Measurements from ENCODE around the gene LRP1. TPM values are rescaled to one million over a fixed set of nuclear protein-coding genes. Genes with fewer than 3 reads are reported as not detected.
A peak's percentile ranks its signal among the peaks of the same experiment; 100 is the strongest.

The LRP1 gene
- total and polyA plus RNA-seq, 2 of the 13 experiments (the other 11 are each of a cell fraction or from before 2014, with no cell fraction given): 14.7 to 30.8 TPM

DNA sequence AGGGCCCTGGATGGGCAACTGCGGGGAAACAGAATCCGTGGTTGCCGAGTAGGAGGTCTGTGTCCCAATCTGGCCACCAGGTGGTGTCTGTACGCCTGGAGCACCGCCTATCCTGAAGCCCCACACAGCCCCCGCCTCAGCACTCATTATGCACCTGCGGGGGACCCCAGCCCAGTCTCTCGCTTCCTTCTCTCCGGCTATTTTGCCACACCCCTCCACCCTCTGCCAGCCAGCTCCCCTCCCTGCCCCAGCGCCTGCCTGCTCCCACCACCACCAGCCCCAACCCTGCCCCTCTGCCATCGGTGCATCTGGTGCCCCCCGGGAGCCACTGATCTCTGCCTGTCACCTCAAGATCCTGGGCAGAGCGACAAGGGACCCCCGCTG is 86.1 kb downstream of the LRP1 start (continued):
- no peak for TF ChIP-seq ZNF503 (CRISPR knock-in tag; IDR thresholded peaks at IDR 0.05)
- no peak for TF ChIP-seq ZNF333 (CRISPR knock-in tag; IDR thresholded peaks at IDR 0.05; ENCODE audit: borderline replicate concordance)
- TF ChIP-seq DMAP1 (CRISPR knock-in tag; IDR thresholded peaks at IDR 0.05): no peak
- no peak for TF ChIP-seq POGK (CRISPR knock-in tag; conservative IDR thresholded peaks at IDR 0.05)
- TF ChIP-seq ETV6 (CRISPR knock-in tag; conservative IDR thresholded peaks at IDR 0.05): no peak
- no peak for TF ChIP-seq HIVEP1 (CRISPR knock-in tag; IDR thresholded peaks at IDR 0.05)

DNA sequence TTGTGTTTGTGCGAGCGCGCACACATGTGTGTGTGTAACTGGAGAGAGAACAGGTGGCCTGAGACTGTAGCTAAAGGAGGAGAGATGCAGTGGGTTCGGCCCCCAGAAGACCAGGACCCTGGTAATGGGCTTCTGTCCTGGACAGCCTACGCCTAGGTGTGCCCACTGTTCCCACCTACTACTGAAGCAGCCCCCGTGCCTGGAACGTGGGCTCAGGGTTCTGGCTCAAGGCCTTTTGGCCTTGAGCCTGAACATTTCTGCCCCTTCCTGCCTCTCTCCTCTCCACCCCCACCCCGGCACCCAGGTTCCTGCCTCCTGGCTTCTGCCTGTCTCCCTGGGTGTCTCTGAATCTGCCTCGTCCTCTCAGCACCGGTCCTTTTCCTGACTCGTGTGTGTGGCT is 86.8 kb downstream of the LRP1 start:
- 20% methylated on average over 7 of the region's 11 CpGs for WGBS (ENCODE audit: low lambda C conversion rate)
- FAIRE-seq: no peak
- Histone ChIP-seq H3K36me3 (replicated peaks in 1 of 2; ENCODE audit: control insufficient read depth in 1 of 2, insufficient read depth in 2 of 2, low read length in 2 of 2) (peaks cover 12 to 23% of the 10 kb centered on the region in 2 experiments; a peak in 4 of 5 replicates), H3K4me1 (ENCODE audit: insufficient read depth, low read length) (peaks cover 37% of the 10 kb centered on the region), H2AFZ (ENCODE audit: low read length) (no peak overlapping the region), H3K4me3 (replicated peaks in 1 of 3; ENCODE audit: insufficient read depth in 1 of 3, low read depth in 2 of 3, low read length in 3 of 3) (no peak overlapping the region), H3K9me3 (ENCODE audit: low read length) (no peaks in the 10 kb centered on the region), H3K4me2 (ENCODE audit: low read depth, low read length) (no peak overlapping the region), H3K9ac (ENCODE audit: insufficient read depth, low read depth, low read length) (no peak overlapping the region), H3K27me3 (ENCODE audit: control insufficient read depth in 1 of 2, insufficient read depth in 2 of 2, low read length in 2 of 2) (peaks cover 17 to 52% of the 10 kb centered on the region in 2 experiments), H3K27ac (ENCODE audit: extremely low read length, insufficient read depth, low read length) (no peak overlapping the region), H4K20me1 (ENCODE audit: insufficient read depth, low read length) (peaks cover 9% of the 10 kb centered on the region; the same call in 1 of the 2 replicates), H3K79me2 (ENCODE audit: insufficient read depth, low read length) (no peaks in the 10 kb centered on the region)
- BruUV-seq (replicated peaks): no TSS peak
- in situ Hi-C loops (cut with HindIII; ENCODE audit: extremely low pct_ligation_motif_present, low pct_unique_long_range_greater_than_20kb) (no loop called here), intact Hi-C loops (cut with micrococcal nuclease; ENCODE audit: unreplicated experiment) (no loop called here)
- peak; percentile 7 for ATAC-seq
- CTCF ChIA-PET (ENCODE audit: low intra/inter-chr PET ratio, low total read pairs): interaction anchor here (3.2 to 9.8 kb wide), 2 partner anchors 10 to 25 kb away, joined by 8 to 308 read pairs; a partner anchor contains a TSS
- POLR2A ChIA-PET: interaction anchor here (2.6 kb wide), 1 partner anchor 15 kb away, joined by 14 read pairs; the partner anchor contains the start of gene SHMT2
- DNase-seq (ENCODE audit: low spot score): no peak
- TF ChIP-seq U2AF2 (IDR thresholded peaks at IDR 0.05; ENCODE audit: low read depth, low read length): no peak
- no peak for TF ChIP-seq ATF7 (IDR thresholded peaks at IDR 0.05)
- no peak for TF ChIP-seq ATF7 (CRISPR knock-in tag; IDR thresholded peaks at IDR 0.05)
- TF ChIP-seq, protein P1, sequence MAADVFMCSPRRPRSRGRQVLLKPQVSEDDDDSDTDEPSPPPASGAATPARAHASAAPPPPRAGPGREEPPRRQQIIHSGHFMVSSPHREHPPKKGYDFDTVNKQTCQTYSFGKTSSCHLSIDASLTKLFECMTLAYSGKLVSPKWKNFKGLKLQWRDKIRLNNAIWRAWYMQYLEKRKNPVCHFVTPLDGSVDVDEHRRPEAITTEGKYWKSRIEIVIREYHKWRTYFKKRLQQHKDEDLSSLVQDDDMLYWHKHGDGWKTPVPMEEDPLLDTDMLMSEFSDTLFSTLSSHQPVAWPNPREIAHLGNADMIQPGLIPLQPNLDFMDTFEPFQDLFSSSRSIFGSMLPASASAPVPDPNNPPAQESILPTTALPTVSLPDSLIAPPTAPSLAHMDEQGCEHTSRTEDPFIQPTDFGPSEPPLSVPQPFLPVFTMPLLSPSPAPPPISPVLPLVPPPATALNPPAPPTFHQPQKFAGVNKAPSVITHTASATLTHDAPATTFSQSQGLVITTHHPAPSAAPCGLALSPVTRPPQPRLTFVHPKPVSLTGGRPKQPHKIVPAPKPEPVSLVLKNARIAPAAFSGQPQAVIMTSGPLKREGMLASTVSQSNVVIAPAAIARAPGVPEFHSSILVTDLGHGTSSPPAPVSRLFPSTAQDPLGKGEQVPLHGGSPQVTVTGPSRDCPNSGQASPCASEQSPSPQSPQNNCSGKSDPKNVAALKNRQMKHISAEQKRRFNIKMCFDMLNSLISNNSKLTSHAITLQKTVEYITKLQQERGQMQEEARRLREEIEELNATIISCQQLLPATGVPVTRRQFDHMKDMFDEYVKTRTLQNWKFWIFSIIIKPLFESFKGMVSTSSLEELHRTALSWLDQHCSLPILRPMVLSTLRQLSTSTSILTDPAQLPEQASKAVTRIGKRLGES (CRISPR knock-in tag; IDR thresholded peaks at IDR 0.05; ENCODE audit: borderline replicate concordance): no peak
- no peak for TF ChIP-seq GPN1 (CRISPR knock-in tag; IDR thresholded peaks at IDR 0.05; ENCODE audit: borderline replicate concordance)
- TF ChIP-seq GATAD1 (CRISPR knock-in tag; IDR thresholded peaks at IDR 0.05): no peak
- TF ChIP-seq KMT2B (CRISPR knock-in tag; IDR thresholded peaks at IDR 0.05): no peak
- TF ChIP-seq, protein P2, sequence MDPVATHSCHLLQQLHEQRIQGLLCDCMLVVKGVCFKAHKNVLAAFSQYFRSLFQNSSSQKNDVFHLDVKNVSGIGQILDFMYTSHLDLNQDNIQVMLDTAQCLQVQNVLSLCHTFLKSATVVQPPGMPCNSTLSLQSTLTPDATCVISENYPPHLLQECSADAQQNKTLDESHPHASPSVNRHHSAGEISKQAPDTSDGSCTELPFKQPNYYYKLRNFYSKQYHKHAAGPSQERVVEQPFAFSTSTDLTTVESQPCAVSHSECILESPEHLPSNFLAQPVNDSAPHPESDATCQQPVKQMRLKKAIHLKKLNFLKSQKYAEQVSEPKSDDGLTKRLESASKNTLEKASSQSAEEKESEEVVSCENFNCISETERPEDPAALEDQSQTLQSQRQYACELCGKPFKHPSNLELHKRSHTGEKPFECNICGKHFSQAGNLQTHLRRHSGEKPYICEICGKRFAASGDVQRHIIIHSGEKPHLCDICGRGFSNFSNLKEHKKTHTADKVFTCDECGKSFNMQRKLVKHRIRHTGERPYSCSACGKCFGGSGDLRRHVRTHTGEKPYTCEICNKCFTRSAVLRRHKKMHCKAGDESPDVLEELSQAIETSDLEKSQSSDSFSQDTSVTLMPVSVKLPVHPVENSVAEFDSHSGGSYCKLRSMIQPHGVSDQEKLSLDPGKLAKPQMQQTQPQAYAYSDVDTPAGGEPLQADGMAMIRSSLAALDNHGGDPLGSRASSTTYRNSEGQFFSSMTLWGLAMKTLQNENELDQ (CRISPR knock-in tag; IDR thresholded peaks at IDR 0.05; ENCODE audit: borderline replicate concordance): no peak
- no peak for TF ChIP-seq ZNF230 (CRISPR knock-in tag; IDR thresholded peaks at IDR 0.05)

Measured in HepG2 (cell line).